GM12891 (cell line): ENCODE measurements around the gene ANKRD40CL.

Experiments
- POLR2AphosphoS5 ChIP-seq: IDR thresholded peaks from 2 replicates; pipeline ENCODE4 v1.6.1; 2011; ENCODE audit warnings: low read depth, low read length, control low read depth
- SPI1 ChIP-seq: IDR thresholded peaks from 2 replicates; pipeline ENCODE4 v1.6.1; 2011; ENCODE audit warnings: low read depth, low read length, control low read depth

DNA sequence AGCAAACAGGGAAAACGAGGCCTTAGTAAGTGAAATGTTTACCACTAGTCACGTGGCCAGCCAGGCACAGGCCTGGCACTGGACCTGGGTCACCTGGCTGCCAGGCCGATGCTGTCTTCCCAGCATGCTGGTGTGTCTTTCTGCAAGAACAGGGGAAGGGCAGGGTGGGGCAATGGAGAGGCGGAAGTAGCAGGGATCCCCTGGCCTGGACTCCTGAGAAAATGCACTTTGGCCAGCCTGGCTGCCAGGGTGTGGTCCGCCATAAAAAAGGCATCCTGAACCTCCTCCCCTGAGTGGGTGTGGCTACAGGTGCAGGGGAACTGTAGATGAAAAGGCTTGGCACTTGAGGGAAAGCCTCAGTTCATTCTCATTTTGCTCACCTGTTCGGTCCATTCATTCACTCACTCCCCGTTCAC lies 1.0 kb upstream of the ANKRD40CL start:
- TF ChIP-seq POLR2AphosphoS5 (no peak), SPI1 (no peak)
